Ovary (tissue), 3 donors: ENCODE results near the gene CTCFL.

Experiments used
- EP300 ChIP-seq: sonication (generic); formaldehyde crosslinking; IDR thresholded peaks from one replicate; pipeline ENCODE4 v1.6.1; 2017; ENCODE audit warnings: antibody characterized with exemption
- POLR2A ChIP-seq: fragments of 450-650 bp; IDR thresholded peaks from one replicate; pipeline ENCODE4 v1.6.1; 2017; ENCODE audit warnings: antibody characterized with exemption, mild to moderate bottlenecking, moderate library complexity
- TF ChIP-seq, protein P1 (sequence below), 3 donors: fragments of 450-650 bp in 2 of 3; fragments of 200-600 bp in 1 of 3; IDR thresholded peaks; one replicate each; pipeline versions ENCODE4 v1.5.1 to v1.8.0; 2016 to 2022; ENCODE audit warnings: antibody characterized with exemption in 3 of 3, mild to moderate bottlenecking in 1 of 3
- donor health status: DM: no; HTN: no; CAD: no.

DNA sequence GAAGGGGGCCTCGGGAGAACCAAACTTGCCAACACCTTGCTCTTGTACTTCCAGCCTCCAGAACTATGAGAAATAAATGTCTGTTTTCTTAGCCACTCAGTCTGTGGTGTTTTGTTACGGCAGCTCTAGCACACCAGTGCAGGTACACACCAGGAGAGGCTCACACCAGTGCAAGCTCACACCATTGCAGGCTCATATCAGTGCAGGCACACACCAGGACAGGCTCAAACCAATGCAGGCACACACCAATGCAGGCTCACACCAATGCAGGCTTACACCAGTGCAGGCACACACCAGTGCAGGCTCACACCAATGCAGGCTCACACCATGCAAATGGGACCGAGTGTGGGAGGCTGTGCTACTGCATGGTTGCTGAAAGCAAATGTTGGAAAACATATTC, 4.9 kb upstream of the CTCFL start:
- TF ChIP-seq, protein P1, sequence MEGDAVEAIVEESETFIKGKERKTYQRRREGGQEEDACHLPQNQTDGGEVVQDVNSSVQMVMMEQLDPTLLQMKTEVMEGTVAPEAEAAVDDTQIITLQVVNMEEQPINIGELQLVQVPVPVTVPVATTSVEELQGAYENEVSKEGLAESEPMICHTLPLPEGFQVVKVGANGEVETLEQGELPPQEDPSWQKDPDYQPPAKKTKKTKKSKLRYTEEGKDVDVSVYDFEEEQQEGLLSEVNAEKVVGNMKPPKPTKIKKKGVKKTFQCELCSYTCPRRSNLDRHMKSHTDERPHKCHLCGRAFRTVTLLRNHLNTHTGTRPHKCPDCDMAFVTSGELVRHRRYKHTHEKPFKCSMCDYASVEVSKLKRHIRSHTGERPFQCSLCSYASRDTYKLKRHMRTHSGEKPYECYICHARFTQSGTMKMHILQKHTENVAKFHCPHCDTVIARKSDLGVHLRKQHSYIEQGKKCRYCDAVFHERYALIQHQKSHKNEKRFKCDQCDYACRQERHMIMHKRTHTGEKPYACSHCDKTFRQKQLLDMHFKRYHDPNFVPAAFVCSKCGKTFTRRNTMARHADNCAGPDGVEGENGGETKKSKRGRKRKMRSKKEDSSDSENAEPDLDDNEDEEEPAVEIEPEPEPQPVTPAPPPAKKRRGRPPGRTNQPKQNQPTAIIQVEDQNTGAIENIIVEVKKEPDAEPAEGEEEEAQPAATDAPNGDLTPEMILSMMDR (IDR thresholded peaks at IDR 0.05): no peak
- TF ChIP-seq POLR2A (no peak), EP300 (no peak)
